GM18861 (cell line): ENCODE results near the gene SLC17A9.

Source experiments
- ATAC-seq: cut with Tn5 transposase; IDR thresholded peaks from one replicate; pipeline ENCODE4 v1.9.1; 2021; ENCODE audit not compliant: unreplicated experiment

The SLC17A9 gene

GRCh38 chr20:62980380-62980960 lies 28.0 kb downstream of the SLC17A9 start:
- ATAC-seq, result no peak

GRCh38 chr20:62980970-62981369 lies 28.5 kb downstream of the SLC17A9 start:
- ATAC-seq, result no peak

DNA sequence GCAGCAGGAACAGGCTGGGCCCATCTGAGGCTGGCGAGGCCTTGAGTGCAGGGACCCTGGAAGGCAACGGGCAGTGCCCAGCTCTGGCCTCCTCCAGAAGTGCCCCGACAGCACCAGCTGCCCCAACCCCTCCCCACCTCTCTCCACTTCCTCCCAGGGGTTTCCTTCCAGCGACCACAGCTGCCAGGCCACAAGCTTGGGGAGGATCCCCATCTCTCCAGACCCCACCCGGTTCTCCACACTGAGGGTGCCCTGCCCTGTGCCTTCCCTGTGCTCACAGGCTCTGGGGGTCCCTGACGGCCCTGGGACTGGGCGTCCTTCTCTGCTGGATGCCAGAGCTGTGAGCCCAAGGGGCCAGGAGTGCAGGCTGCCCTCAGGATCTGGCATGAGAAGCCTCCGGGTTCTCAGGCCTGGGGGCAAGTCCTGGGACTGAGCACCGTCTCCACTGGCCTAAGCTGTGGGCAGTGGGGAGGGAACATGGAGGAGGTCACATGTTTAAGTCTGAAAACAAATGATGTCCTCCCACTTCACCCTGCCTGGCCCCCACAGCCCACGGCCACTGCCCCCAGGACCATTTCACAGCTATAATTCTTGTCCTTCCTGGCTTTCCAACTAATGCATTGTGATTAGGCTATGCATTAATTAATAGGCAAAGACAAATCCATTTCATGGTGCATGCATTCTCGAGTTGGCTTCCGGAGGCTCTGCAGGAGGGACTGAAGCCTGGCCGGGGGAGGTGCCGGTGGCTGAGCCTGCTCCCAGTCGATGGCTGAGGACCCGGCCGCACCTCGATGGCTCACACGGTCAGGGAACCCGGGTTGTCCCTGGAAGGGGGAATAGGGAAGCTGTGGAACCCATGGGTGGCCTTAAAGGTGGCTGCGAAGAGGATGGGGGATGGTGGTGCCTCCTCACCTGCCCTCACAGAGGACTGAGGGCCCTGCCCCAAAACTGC lies 29.9 kb downstream of the SLC17A9 start:
- no peak for ATAC-seq

DNA sequence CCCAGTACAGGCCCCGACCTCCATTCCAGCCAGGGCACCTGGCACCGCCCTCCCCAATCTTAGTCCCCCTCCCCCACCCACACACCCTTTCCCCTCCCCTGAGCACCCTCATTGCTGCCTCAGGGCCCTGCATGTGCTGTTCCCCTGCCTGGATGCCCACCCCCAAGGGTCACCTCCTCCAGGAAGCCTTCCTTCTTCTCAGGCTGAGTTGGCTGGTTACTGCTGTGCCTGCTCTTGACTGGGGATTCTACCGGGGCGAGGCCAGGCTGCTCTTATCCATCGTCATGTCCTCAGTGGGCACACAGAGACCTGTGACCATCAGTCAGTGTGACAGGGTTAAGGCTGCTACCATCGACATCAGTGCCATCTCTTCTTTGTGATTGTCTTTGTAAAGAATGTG lies 30.7 kb downstream of the SLC17A9 start:
- ATAC-seq, result no peak

DNA sequence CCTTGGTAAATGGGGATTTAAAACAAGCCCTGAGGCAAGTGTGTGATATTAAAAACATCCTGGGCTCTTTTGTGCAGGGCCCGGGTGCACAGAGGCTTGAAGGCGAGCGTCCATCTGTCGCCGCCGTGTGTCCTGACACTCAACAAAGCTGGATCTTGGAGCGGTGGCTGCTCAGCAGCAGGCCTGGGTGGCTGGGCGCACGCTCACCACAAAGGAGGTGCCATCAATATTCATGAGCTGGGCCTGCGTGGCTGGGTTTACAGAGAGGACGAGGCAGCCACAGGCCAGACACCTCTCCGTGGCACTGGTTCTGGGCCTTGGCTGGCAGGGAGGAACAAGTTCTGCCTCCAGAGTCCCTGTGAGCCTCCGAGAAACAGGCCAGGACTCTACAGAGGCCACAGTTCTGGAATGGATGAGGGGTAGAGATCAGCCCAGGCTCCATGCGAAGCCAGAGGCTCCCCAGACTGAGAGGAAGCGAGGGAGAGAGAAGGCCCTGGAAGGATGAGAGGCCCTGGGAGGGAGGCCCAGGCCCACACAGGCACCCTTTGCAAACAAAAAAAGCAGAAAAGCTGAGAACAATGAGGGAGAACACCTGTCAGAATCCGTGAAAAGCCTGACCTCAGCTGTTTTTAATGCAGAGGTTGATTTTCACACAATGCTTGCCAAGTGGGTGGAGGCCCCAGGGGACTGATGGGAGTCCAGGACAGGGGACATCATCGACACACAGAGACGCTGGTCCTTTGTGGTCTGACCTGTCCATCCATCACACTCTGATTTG lies 32.3 kb downstream of the SLC17A9 start:
- ATAC-seq, result no peak

DNA sequence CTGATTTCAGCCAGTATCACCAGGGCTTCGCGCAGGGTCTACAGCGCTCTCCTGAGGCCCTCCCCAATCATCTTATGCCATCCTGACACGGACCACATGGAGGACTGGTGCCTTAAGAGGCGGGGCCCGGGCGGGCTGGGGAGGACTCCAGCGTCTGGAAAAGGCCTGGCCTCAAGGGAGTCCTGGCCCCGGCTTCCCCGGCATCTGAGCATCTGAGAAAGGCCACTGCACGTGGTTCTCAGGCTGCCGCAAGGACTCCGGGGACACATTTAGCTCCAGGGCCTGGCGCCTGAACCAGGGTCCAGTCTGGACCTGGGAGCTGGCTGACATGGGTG lies 32.9 kb downstream of the SLC17A9 start:
- no peak for ATAC-seq

GRCh38 chr20:62986257-62986800 lies 33.8 kb downstream of the SLC17A9 start:
- no peak for ATAC-seq

DNA sequence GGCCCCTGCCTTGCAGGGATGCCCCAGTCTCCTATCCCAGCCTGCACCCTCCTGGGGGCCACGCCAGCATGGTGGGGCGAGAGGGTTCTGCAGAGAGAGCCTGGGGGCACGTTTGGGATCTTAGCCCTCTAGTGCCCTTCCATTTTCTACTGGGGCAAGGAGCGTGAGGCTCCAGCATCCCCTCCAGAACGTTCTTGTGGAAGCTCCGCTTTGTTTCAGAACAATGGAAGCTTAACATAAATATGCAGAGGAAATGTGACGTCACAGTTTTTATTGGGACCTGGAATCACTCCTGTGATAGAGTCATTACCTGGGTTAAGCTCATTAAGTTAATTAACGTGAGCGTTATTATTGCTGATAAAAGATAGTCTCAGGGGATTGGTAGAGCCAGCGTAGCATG lies 34.6 kb downstream of the SLC17A9 start:
- no peak for ATAC-seq

- no peak for ATAC-seq
Observed at GRCh38 chr20:62989201-62989601, 36.7 kb downstream of the SLC17A9 start.

DNA sequence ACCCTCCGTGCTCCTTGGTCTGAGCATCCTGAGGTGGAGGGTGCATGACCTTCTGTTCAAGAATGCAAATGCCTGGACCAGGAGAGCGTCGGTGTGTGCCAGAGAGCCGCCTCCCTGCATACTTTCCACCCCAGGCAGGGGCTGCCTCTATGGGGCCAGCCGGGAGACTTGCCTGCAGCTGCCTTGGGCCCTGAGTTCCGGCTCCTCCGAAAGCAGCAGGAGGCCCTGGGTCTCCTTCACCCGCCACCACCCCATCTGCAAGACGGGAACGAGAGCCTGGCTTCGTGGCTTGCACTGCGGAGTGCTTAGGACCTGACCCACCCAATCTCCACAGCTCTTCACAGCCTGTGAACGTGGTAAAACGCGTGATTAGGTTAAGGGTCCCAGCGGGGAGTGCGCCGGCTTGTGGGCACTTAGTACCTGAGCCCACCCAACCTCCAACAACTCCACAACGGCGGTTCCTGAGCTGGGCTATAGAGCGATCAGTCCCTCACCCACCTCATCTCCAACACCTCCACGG lies 37.9 kb downstream of the SLC17A9 start:
- no peak for ATAC-seq

DNA sequence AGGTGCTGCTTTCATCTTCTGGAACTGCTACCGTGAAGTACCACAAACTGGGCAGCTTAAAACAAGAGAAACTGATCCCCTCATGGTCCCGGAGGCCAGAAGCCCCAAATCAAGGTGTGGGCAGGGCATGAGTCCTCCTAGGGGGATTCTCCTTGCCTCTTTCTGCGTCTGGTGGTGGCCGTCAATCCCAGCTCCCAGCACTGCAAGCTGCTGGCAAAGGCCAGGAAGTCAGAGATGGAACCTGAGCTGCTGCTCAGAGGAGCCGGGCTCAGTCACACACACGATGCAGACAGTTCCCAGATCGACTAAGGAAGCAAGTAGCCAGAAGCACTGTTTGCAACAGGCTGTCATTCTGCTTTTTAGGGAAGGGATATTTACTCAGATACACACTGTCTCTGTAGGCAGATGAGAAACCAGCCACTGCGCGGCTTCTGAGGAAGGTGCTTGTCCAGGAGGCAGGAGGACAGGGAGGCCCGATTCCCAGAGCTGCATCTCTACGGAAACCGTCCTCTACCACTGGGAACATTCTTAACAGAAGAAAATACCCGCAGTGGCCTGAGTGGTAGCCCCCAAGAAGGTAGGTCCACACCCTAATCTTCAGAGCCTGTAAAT lies 38.8 kb downstream of the SLC17A9 start:
- ATAC-seq, result no peak

DNA sequence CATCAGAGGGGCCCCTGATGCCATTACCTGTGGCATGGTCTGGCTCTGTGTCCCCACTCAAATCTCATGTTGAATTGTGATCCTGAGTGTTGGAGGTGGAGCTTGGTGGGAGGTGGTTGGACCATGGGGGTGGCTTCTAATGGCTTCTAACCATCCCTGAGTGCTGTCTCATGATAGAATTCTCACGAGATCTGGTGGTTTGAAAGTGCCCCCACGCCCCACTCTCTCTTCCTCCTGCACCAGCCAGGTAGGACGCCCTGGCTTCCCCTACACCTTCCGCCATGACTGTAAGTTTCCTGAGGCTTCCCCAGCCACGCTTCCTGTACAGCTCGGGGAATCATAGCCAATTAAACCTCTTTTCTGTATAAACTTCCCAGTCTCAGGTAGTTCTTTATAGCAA lies 39.4 kb downstream of the SLC17A9 start:
- no peak for ATAC-seq

GRCh38 chr20:62993856-62994494 lies 41.5 kb downstream of the SLC17A9 start:
- no peak for ATAC-seq

- no peak for ATAC-seq
Observed at GRCh38 chr20:62994869-62995281, 42.4 kb downstream of the SLC17A9 start.

DNA sequence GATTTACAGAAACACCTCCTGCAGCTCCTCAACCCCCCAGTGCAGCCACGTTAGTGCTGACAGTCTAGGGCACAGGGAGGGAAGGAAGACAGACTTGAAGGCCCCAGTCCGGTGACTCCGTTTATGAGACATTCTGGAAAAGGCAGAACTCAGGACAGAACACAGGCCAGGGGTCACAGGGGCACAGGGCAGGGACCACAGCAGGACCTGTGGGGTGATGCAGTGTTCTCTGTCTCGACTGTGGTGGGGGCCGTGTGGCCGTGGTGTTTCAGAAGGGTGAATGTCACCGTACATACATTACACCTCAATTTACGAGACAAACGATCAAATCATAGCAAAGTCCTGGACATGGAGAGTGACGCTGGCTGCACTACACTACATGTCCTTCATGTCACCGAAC lies 43.0 kb downstream of the SLC17A9 start:
- no peak for ATAC-seq

DNA sequence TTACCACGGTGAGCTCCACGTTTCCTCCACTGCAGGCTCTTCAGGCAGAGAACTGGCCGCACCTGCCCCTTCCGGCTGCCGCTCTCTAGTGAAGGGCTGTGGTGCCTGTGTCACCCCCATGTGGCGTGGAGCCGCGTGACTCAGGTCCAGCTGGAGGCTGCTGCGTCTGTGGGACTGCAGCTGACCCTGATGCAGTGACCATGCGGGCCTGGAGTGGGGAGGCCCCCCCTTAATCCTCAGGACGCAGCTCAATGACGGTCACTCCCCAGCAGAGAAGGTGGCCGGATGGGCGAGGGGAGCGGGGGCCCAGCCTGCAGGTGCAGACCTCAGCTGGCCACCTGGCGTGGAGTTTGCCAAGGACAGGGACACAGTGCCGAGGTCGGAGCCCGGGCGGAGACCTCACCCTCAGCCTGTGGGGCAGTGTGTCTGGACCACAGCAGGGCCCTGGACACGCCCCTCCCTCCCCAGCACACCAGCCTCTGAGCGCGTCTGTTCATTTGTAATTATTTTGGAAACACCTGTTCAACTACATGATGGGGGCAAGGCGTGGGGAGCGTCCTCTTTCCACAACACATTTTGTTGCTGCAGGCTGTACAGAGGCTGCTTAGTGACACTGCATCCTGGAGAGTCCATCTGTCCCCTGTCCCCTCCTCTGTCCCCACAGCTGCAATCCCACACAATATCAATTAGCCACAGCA lies 43.5 kb downstream of the SLC17A9 start:
- no peak for ATAC-seq

- no peak for ATAC-seq
Observed at GRCh38 chr20:62996596-62996982, 44.1 kb downstream of the SLC17A9 start.

GRCh38 chr20:62997417-62998035 lies 45.0 kb downstream of the SLC17A9 start:
- no peak for ATAC-seq

GRCh38 chr20:62998449-62998848 lies 45.9 kb downstream of the SLC17A9 start:
- no peak for ATAC-seq
